Peyer's patch (tissue), 4 donors: ENCODE measurements around the gene CXCL3.

Source experiments
- CTCF ChIP-seq, 6 experiments: fragments of 450-650 bp in 4 of 6; fragments of 200-600 bp in 2 of 6; sonication (generic) in 1 of 6; IDR thresholded peaks; one replicate each; pipeline ENCODE4 v1.5.1; 2017 to 2019; ENCODE audit warnings: antibody characterized with exemption in 6 of 6, mild to moderate bottlenecking in 3 of 6, moderate library complexity in 1 of 6
- POLR2A ChIP-seq, 2 donors: fragments of 450-650 bp; IDR thresholded peaks; one replicate each; pipeline ENCODE4 v1.5.1; 2017; ENCODE audit warnings: antibody characterized with exemption in 2 of 2, mild to moderate bottlenecking in 2 of 2, moderate library complexity in 2 of 2

DNA sequence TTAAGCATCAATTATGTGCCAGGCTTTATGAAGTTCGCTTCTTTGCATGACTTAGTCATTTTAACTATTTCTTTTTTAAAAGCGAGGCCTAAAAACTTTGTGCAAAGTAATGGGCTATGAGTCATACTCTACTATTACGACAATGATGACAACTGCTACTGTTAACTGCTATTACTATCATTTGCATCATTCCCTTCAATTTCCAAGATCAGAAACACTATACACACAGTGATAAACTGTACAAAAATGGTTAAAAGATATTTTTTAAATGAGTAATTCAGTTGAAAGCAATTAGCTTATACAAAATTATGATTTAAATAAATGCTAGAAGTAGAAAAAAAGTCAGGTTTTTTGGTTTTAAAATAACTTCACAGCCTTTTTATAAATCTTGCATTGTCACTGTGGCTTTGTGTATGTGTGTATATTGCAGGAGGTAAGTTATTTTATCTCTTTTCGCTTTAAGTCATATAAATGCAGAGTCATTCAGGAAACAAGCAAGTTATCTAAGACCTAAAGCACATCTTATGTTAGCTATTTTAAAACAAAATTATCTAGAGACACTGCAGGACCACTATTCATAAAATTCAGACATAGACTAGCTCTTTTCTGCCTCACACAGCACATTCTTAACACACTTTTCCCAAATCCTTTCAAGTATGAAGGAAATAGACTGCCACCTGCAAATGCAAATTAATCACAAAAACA lies 18.5 kb upstream of the CXCL3 start:
- no peak for TF ChIP-seq CTCF (IDR thresholded peaks at IDR 0.05)
- no peak for TF ChIP-seq POLR2A (IDR thresholded peaks at IDR 0.05)
